CD4-positive, alpha-beta T cell treated with Interleukin-17A for 1 hour (primary cell): ENCODE results near the gene KCTD11.

Source experiments
- DNase-seq: peaks from one replicate; pipeline ENCODE4 v3.0.0-alpha.2; 2020

KCTD11 gene

DNA sequence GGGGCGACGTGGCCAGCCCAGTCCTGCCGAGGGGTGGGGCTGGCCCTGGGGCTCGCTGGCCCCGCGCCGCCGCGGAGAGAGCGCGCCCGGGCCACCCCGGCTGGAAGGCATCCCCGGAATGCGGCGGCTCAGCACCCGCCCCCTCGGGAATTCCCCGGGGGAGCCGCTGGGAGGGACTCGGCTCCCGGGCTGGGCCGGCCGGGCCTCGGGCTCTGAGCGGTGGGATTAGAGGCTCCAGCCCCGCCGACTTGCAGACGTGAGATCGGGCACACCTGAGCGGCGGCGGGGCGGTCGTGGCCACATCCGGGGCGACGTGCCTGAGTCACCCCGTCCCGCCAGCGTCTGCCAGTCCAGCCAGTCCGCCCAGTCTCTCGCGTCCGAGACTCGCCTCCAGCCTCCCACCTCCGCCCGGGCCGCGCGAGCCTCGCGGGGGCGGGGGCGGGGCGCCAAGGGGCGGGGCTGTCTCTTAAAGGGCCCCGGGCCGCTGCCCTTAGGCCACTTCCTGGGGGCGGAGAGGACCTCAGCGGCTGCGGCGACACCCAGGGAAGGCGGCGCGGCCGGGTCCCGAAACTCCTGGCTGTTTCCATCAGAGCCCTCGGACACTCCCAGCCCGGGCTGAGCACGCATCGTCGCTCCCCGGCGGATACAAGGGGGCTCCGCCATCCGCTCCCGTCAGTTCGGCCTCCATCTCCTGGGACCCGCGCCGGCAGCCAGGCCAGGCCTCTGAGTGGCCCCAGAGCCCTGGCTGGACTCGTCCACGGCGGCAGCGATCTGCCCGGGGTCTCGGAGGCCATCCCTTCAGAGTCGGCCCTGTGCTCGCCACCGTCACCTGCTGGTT, at the start of gene KCTD11:
Gene KCTD11 (plus strand): TSS at position 498 of the 838 bp plus-strand sequence.
- peak; percentile 84 for DNase-seq

DNA sequence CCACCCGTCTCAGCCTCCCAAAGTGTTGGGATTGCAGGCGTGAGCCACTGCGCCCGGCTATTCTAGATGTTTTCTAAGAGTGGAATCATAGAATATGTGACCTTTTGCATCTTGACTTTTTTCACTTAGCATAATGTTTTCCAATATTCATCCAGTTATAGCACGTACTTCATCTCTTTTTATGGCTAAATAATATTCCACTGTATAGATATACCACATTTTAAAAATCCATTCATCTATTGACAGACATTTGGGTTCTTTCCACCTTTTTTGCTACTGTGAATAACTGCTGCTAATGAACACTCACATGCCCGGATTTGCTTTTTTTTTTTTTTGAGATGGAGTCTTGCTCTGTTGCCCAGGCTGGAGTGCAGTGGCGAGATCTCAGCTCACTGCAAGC, 47.8 kb upstream of the KCTD11 start:
- DNase-seq = no peak

DNA sequence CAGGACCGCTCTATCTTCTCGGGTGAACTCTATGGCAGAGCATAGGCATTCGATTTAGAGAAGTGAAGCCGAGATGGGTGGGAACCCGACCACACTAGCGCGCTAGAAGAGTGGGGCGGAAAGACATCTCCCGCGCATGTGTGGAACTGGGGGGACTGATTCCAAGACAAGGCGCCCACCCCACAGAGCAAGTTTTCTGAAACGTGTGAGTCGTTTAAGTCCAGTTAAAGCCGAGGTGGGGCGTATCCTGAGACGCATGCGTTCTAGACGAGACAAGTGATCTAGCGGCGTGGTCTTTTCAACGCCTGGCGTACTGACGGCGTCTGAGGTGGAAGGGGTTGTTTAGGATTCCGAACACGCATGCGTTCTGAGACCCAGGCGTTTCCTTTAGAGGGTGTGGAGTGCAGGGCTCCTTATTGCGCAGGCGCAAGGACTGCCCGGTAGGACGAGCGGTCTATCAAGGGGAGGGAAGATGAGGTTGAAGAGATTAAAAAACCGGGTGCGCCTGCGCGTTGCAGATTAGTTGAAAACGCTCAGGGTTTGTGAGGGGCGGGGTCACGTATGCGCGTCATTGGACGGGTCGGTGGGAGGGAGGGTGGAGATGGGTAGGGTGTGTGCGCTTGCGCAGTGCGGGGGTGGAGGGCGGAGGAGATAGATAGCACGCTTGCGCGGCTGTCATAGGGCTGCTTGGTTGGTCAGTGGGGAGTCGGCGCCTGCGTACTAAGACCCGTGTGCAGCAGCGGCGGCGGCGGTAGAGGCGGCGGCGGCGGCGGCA, 44.9 kb upstream of the KCTD11 start, which contains the start of gene EIF5A:
Gene EIF5A (plus strand): TSS at position 718 of the 775 bp plus-strand sequence. CDS start 2,008 bp downstream, outside the sequence.
- peak; percentile 100 for DNase-seq

DNA sequence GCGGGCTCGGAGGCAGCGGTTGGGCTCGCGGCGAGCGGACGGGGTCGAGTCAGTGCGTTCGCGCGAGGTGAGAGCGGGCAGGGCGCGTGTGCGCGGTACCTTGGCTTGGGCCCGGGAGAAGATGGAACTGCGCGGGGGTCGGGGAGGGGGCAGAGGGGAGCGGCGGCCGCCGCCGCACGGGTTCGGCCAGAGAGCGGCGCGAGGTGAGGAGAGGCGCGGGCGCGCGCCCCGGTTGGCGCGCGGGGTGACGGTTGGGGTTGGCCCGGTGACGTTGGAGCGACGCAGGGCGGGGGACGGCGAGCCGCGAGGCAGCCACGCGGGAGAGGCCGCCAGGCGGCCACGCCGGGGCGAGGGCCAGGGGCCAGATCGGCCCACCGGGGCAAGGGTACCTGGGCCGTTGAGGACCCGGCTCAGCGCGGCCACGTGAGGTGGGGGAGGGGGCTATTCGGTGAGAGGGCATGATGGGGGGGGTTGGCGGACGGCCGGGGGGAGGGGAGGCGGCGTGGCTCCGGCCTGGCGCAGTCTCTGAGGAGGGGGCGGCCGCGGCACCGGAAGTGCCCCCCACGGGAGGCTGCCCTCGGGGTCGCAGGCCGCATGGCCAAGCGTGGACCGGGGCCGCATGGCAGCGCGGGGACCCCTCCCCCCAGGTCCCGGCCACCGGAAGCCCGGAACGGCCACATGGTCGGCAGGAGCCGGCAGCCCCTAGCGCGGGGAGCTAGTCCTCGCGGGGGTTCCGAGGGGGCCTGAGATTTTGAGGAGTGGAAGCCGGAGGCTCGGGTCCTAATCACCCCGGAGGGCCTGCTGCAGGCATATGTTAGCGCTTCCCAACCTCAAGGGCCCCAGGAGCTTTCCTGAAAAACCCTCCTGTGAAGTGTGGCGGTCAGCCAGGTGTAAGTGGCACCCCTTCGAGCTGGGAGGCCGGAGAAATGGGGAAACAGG, 44.0 kb upstream of the KCTD11 start:
- no peak for DNase-seq

DNA sequence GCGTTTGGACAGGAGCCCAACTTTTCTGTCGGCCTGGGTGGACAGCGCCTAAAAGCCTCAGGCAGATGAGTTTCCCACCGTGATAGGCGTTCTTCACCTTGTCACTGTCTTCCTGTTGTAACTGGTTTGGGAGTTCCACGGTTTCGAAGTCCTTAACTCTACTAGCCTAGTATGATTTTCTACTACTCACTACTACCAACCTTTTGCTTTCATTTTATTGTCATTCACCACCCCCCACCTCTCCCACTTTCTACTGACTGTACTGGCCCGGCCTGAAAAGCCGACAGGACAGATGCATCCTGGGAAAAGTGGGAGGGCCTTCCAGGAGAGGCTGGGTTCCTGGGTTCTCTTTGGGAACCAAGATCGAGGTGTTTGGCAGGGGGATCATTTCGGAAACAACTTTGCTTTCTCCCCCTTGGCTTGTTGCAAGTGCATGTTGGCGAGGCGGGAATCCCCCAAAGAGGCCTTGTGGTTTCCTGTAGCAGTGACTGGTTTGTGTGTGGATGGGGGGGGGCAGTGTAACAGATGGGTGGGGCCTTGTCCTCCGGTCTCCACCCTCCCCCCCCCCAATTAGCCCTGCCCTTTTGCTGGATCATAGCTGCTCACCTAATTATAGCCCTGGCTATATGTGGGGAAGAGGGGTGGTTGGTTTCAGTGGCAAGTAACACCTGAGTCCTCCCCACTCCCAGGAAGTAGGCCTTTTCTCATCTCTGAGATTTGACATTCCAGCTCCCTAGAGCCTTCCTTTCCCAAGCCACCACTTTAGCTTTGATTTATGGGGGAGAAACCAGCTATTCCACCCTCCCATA, 43.1 kb upstream of the KCTD11 start:
- peak; percentile 97 for DNase-seq

DNA sequence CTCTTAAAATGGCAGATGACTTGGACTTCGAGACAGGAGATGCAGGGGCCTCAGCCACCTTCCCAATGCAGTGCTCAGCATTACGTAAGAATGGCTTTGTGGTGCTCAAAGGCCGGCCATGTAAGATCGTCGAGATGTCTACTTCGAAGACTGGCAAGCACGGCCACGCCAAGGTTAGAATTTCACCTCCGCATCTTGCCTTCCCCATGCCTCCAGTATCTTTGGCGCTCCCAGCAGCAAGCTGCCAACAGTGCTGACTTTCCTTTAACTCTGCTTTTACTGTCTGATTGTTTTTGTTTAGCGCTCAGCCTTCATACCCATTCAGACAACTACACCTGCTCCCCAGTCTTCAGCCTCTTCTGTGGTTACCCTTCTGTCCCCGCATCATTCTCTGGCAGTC, 42.3 kb upstream of the KCTD11 start:
- DNase-seq = no peak

DNA sequence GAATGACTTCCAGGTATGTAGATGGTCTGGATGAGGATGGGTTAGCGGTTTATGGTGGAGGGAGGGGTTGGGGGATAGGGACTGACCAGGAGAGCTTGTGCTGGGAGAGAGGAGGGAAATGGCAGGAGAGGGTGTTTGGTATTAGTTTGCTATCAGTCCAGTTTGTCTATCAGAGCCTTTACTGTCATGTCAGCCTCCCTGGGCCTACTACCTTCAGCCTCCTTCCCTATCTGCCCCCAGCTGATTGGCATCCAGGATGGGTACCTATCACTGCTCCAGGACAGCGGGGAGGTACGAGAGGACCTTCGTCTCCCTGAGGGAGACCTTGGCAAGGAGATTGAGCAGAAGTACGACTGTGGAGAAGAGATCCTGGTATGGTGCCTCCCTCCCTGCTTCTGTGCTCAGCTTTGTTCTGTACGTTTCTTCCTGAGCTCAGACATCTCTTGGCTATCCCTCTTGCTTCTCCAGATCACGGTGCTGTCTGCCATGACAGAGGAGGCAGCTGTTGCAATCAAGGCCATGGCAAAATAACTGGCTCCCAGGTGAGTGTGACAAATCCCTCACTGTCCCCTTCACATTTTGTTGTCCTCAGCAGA, 40.8 kb upstream of the KCTD11 start:
- DNase-seq = no peak

DNA sequence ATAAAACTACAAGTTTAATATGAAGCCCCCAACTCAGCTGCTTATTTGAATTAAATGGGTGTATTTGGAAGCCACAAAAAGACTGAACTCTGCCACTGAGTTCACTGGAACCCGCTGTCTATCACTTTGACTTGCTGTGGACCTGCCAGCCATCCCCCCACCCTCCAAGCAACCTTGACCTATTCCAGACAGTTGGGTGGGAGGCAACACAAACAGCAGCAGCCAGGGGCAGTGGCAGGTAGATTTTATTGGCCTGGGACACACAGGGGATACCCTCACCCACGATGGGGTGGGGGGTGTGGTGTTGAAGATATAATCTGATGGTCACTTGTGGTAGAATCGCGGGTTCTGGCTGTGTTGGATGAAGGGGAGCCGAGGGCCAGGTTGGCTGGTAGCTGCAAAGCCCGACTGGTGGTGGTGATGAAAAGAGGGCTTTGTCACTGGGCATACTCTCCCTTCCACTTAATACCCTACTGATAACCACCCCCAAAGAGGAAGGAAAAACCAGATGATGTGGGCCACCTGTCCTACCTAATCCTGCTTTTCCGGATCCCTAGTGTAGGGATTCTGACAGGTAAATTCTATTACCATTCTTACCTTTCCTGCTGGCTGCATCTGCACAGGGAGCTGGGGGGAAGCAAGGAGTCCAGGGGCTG, 39.4 kb upstream of the KCTD11 start:
- DNase-seq = no peak

DNA sequence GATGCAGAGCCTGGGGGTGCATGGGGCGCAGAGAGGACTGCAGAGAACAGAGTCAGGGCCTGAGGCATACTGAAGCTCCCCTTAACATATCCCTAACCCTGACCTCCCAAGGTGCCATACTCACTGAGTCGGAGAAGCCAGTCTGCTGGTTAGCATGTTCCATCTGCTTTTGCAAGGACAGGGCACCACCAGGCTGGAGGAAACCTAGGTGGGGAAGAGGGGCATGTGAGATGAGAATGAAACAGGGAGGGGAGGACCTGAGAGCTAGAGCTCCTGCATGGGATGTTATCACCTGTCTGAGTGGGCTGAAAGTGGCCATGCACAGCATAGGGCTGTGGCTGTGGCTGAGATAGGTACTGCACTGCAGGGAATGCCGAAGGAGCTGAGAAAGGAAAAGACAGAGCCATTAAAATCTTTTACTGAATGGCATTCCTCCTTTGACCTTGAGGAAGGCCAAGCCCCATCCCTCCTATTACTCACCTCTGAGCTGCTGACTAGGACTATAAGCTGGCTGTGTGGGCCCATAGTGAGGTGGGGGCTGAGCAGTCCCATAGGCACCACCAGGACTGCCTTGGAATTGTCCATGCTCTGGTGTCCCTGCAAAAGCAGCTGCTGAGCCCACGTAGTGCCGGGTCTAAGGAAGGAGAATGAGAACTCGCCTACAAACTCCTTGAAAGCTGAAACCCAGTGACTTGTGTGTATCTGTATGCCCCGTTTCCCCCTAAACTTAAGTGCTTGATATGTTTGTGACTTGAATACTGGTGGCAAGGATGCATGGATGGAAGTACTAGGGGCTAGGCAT, 38.7 kb upstream of the KCTD11 start:
- DNase-seq = peak; percentile 40

DNA sequence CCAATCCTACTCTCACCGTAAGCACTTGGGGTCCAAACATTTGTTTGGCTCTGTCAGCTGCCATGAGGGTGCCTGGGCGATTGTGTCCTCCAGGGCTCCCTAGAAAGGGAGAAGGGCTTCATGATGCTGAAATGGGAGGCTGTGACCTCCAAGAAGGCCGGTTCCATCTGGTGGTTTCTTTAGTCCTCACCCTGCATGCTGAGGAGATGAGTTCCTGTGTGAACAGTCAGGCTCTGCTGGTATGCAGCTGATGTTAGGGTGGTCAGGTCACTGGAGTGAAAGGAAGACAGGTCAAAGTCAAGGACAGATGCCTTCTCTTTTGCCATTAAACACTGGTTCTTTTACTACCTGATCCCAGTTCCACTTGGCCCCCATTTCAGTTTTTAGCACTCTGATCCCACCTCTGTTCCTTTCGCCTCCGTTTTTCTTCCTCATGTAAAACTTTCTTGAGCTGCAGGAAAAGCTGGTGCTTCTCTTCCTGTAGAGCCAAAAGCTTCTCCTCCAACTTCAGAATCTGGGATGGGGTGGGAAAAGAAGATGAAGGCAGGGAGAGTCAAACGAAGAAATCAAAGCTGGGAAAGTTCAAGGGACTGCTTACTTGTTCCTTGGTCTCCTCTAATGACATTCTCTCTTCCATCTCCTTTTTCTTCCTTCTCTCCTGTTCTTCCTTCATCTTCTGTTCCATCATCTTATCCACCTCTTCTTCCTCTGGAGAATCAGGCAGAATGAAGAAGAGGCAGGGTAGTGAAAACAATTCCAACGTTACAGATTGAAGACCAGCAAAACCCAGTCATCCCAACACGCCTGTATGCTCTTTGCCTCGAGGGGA, 37.9 kb upstream of the KCTD11 start:
- no peak for DNase-seq

DNA sequence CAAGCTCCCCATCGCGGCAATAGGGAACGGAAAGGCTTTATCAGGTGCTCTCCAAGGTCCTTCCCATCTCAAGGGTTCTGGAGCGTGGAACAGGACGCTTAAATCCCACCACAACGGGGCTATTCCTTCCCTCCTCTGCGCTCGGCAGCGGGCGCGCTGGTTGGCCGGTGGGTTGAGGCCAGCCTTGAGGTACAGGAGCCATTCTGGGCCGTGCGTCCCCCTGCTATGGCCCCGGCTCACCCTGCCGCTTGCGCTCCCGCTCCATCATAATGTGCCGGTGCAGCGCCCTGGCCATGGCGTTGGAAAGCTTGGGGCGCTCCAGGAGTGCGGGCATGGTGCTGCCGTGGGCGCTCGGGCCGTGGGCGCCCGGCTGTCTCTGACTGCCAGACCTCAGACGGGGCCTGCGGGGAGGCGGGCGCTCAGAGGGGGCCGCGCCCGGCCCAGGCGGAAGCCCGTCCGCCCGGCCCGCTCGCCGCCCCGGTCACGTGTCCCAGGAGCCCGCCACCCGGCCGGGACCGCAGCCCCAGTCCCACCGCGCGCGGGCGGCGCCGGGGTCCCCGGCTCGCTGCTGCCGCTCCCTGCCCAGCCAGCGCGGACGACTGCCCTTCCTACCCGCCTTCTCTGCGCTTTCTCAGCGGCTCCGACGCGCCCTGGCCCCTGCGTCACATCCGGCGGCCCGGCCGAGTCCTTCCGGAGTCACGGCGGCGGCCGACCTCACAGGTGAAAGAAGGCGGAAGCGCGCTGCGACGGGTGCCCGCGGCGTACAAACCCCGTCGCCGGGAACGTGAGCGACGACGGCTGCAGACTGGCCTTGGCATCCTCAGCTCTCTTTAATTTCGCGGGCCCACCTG, 37.0 kb upstream of the KCTD11 start, which contains the start of gene GPS2:
Gene GPS2 (minus strand): TSS at position 642 of the 851 bp plus-strand sequence. CDS start 308 bp downstream, at position 334.
- DNase-seq = peak; percentile 94

DNA sequence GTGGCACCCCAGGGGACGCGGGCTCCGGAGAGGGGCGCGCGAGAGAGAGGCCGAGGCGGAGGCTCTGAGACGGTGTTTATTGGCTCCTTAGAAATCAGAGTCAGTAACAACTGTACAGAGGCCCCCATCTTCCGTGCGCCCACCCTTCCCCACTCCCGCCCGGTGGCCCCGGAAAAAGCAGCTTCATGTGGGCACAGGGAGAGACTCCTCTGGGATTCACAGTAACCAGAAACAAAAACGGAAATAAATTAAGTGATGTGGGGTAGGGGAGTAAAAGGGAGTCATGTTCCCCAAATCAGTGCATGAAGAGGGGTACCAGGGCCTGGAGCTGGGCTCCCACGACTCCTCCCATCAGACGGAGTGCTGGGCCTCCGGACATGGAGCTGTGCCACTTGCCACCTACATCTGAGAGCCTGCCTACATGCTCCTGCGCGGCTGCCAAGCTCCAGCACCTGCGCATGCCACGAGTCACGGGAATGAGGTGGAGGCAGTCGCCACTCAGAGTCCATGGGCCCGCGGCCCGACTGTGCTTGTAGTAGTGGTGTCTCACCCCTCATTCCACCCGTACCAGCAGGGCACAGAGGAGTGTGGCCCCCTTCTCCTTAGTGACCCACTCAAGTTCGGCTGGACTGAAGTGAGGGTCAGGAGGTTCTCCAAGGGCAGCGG, 36.3 kb upstream of the KCTD11 start:
- DNase-seq = no peak

DNA sequence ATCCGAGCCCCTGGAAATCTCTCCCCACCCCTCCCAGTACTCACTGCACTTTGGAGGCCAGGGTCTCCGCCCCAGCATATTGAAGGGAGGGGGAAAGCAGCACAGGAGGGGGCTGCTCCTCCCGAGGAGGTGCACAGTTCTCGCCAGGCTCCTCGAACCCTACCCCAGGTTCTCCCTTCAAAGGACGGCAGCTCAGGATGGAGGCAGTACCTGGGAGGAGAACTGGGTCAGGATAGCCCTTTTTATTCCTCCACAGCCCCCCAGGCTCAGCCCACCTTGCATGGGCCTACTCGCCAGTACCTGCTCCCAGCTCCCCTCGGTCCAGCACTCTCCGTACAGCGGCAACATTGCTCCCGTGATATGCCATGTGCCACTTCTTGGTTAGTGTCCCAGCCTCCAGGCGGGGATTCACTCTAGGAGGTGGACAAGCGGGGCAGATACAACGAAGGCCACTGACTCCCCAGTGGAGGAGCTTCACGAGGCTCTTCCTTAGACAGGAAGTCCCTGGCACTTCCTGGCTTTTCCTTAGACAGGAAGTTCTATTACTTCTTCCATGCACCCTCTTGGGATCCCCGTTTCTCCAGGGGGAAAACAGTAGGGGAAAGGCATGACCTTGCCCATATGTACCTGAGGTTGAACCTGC, 34.7 kb upstream of the KCTD11 start:
- DNase-seq = no peak

DNA sequence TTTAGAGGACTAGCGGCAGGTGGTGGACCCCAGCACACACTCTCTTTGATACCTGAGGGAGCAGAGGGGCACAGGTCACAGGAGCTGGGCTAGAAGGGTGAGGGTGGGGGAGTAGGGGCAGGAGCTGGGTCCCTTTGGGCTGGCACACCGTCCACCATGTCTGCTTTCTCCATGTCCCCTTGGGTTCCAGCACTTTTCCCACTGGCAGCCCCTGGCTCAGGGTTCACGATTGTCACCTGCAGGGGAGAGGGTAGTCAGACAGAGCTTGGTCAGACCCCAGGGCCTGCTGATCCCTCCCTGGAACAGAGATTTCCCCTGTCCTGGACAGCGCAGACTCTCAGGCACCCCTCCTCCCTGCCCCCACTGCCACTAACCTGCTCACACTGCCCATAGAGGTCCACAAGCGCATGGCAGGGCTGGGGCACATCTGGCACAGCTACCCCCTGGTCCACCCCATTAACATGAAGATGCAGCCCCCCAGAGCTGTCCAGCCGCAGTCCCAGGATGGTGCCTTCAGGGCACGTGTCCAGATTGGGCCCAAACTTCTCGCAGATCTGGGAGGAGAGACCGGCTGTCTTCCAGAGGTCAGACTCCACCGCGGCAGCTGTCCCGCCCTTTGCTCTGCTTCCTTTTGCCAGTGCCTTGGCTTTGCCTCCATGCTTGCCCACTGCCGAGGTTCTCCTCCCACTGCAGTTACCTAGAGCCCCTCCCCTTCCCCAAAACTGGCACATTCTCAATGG, 33.7 kb upstream of the KCTD11 start:
- no peak for DNase-seq

DNA sequence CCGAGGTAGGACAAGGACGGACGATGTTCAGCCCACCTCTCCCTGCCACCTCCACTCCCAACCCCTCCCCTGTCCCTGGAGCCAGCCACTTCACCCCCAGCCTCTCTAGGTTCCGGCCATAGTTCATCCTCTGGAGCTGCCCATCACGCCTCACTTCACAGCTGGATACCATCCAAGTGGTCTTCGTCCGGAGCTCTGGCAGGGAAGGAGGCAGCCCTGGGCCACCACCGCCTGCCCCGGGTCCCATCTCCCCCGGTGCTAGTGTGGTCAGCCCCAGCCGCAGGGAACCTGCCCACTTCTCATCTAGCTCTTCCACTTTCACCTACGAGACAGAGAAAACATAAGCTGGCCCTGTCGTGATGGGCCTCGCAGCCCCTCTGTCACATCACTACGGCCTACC, 30.5 kb upstream of the KCTD11 start:
- DNase-seq = no peak

DNA sequence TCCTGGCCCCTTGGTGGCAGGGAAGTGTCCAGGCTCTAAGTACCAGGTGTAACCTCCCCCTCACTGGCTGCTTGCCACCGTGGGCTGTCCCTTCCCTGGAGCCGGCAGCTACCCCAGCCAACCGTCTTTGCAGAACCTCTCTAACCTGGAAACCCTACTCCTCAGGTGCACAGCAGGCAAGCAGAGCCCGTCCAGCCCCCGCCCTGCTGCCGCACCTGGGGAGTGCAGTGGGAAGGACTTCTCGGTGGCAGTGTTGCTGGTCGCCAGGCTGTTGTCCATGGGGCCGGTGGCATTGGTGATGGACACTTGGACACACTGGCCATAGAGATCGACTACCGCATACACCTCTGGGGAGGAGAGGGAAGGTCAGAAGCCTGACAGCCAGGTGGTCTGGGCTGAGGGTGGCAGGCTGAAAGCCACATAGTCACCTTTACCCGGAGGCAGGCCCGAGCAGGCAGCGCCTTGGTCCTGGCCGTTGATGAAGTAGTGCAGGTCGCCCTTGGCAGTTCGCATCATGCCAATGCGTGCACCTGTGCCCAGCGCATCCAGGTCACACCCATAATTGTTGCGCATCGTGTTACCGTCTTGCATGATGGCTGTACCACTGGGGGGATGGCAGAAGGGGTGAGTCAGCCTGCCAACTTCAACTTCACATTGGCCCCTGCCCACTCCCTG, 29.3 kb upstream of the KCTD11 start:
- DNase-seq = no peak
